Right atrium auricular region (tissue), 2 donors: Measurements from ENCODE around the gene ZNF800. TPM values are rescaled to one million over a fixed set of nuclear protein-coding genes. Genes with fewer than 3 reads are reported as not detected.

Experiments
- DNase-seq: peaks from one replicate; pipeline ENCODE4 v3.0.0-alpha.2; 2019; ENCODE audit warnings: low spot score
- H3K27ac ChIP-seq, 2 donors: fragments of 200-600 bp; sonication (generic); 1 replicate in 1 of 2; 2 replicates in 1 of 2; pipeline ENCODE4 v1.5.1; 2016 to 2019
- H3K27me3 ChIP-seq, 2 donors: fragments of 200-600 bp; sonication (generic); one replicate each; pipeline versions ENCODE4 v1.5.1 to v1.6.0; 2017 to 2019
- H3K36me3 ChIP-seq: fragments of 200-600 bp; sonication (generic); one replicate; pipeline ENCODE4 v1.5.1; 2016
- H3K4me1 ChIP-seq, 2 donors: fragments of 200-600 bp; sonication (generic); one replicate each; pipeline versions ENCODE4 v1.5.1 to v1.6.0; 2017 to 2019
- H3K4me3 ChIP-seq, 2 donors: fragments of 200-600 bp; sonication (generic); 1 replicate in 1 of 2; 2 replicates in 1 of 2; pipeline ENCODE4 v1.5.1; 2017 to 2019; ENCODE audit warnings: mild to moderate bottlenecking in 1 of 2, moderate library complexity in 1 of 2
- H3K9me3 ChIP-seq, 2 donors: fragments of 200-600 bp; sonication (generic); one replicate each; pipeline ENCODE4 v1.5.1; 2019
- total RNA-seq, 2 donors: library from RNA; depleted of rRNA; stranded (reverse); fragments of >200 nt; gene quantifications; one replicate each; pipeline ENCODE4 v1.1.0, GENCODE V29; 2016
- TF ChIP-seq, protein P1 (sequence below), 2 donors: fragments of 200-600 bp; sonication (generic); IDR thresholded peaks; one replicate each; pipeline ENCODE4 v1.5.1; 2019; ENCODE audit warnings: antibody characterized with exemption in 2 of 2

The ZNF800 gene
- total RNA-seq, 2 donors from 2014 or later = 23.3 to 24.9 TPM

DNA sequence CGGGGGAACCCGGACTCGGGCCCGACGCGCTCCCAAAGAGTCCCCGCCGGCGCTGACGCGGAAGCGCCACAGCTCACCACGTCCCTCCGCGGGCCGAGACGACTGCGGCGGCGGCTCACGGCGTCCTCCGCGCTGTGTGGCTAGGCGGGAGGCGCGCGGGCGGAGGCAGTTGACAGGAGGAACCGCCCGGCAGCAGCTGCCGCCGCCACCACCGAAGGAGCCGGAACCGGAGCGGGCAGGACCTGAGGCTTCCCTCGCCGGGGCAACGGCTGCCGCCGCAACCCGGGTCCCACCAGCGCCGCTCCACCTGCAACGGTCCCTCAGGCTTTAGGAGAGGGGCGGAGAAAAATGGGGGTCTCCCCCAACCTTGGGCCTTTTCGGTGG lies 334 bp downstream of the ZNF800 start:
- no peak for DNase-seq
- H3K4me1 ChIP-seq = peaks cover 0 to 29% of the 10 kb centered on the region in 2 donors
- peaks cover 3% of the 10 kb centered on the region for H3K36me3 ChIP-seq

DNA sequence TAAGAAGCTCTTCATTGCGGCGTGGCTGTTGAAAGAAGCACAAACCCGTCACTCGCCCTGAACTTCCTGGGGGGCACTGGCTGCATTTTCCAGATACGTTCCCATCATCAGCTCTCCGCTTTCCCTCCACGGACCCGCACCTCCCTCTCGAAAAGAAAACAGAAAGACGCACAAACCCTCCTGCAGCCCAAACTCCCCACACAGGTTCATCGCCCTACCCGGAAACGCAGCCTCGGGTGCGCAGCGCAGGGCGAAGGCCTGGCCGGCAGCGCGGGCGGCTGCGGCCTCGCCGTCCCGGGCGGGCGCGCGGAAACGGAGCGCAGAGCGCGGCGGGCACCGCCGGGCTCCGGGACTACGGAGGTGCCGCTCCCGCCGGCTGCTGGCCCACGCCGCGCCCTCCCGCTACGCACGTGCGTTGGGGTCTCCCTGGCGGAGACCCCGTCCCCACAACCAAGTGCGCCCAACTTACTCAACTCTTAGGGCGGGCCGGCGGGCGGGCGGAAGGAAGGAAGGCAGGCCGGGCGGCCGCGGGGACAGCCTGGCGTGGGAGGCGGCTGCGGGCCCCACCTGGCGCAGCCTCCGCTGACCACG lies 822 bp downstream of the ZNF800 start:
- peaks cover 0 to 29% of the 10 kb centered on the region in 2 donors for H3K4me1 ChIP-seq
- H3K27me3 ChIP-seq = no peaks in the 10 kb centered on the region
- peaks cover 3% of the 10 kb centered on the region for H3K36me3 ChIP-seq
- DNase-seq = peak; percentile 58
- TF ChIP-seq, protein P1, sequence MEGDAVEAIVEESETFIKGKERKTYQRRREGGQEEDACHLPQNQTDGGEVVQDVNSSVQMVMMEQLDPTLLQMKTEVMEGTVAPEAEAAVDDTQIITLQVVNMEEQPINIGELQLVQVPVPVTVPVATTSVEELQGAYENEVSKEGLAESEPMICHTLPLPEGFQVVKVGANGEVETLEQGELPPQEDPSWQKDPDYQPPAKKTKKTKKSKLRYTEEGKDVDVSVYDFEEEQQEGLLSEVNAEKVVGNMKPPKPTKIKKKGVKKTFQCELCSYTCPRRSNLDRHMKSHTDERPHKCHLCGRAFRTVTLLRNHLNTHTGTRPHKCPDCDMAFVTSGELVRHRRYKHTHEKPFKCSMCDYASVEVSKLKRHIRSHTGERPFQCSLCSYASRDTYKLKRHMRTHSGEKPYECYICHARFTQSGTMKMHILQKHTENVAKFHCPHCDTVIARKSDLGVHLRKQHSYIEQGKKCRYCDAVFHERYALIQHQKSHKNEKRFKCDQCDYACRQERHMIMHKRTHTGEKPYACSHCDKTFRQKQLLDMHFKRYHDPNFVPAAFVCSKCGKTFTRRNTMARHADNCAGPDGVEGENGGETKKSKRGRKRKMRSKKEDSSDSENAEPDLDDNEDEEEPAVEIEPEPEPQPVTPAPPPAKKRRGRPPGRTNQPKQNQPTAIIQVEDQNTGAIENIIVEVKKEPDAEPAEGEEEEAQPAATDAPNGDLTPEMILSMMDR (IDR thresholded peaks at IDR 0.05) = no peak
- peak overlapping the region; percentile 93 to 95 for H3K27ac ChIP-seq
- peak overlapping the region; percentile 97 to 98 for H3K4me3 ChIP-seq
- H3K9me3 ChIP-seq = no peaks in the 10 kb centered on the region

More for the DNA sequence above, 334 bp downstream of the ZNF800 start:
- Histone ChIP-seq H3K9me3 (no peaks in the 10 kb centered on the region), H3K27me3 (no peaks in the 10 kb centered on the region), H3K4me3 (peak overlapping the region; percentile 97 to 98), H3K27ac (peak overlapping the region; percentile 93 to 95)
- TF ChIP-seq, protein P1 (IDR thresholded peaks at IDR 0.05) = no peak

DNA sequence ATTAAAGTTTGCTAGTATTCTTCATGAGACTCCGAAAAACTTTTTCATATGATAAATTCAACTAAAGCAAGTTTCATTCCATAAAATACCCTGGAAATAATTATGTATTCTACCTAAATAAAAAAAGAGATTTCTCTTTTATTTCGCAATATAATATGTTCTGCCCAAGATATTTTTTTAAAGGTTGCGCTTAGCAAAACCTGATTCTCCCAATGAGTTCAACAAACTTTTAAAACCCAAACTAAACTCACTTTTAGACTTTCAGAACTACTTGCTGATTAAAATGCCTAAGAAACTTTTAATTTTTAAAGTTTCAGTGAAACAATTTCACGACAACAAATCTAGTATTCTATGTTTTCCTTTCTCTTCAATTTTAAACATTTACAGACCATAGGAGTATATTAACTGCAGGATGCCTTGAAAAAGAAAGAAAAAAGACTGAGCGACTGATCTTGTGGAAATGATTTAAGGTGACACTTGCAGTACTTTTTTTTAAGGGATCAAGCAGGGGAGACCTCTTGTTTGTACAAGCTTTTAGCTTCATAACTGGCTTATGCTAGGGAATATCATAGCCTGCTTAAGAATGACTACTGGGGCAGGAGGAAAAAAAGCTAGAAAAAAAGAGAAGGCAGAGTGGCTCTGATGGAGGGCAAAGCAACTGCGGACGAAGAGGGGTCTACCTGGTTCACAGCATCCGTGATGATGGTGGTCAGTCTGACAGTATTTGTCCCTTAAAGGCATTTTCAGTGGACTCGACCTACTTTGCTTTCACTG lies 1.5 kb downstream of the ZNF800 start:
- TF ChIP-seq, protein P1 (IDR thresholded peaks at IDR 0.05) = no peak
- peaks cover 3% of the 10 kb centered on the region for H3K36me3 ChIP-seq
- no peak for DNase-seq
- peaks cover 0 to 29% of the 10 kb centered on the region in 2 donors for H3K4me1 ChIP-seq
- no peaks in the 10 kb centered on the region for H3K27me3 ChIP-seq
- H3K27ac ChIP-seq = peak overlapping the region in 1 of 2 donors; percentile 95
- no peaks in the 10 kb centered on the region for H3K9me3 ChIP-seq
- peak overlapping the region; percentile 97 to 98 for H3K4me3 ChIP-seq

DNA sequence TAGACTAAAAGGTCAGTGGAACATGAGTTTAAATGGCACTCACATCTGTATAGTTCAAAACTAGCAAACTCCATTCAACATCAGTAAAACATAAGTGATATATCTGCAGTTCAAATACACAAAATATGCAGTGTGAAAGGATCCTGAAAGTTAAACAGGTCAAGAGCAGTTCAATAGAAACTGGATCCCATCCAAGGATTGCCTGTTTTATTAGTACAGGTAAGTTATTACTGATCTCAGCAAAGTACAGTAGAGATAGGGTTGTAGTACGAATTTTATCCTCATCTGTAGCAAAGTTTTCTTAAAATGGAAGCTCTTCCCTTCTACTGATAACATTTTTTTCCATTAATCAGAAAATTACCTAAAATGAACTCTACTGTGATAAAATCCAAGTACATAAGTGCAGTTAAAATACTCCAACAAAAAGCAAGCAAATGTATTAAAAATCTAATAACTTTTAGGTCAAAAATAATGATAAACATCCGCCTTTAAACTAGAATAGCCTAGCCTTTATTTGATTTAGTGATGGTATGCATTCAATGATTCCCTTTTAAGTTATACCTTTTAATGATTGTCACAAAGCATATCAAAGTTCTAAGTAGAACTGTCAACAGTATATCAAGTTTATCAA lies 2.2 kb downstream of the ZNF800 start:
- no peaks in the 10 kb centered on the region for H3K9me3 ChIP-seq
- H3K4me1 ChIP-seq = peaks cover 0 to 29% of the 10 kb centered on the region in 2 donors
- DNase-seq = no peak
- TF ChIP-seq, protein P1 (IDR thresholded peaks at IDR 0.05) = no peak
- H3K4me3 ChIP-seq = no peak overlapping the region
- no peak overlapping the region for H3K27ac ChIP-seq
- H3K36me3 ChIP-seq = peaks cover 3% of the 10 kb centered on the region
- no peaks in the 10 kb centered on the region for H3K27me3 ChIP-seq

DNA sequence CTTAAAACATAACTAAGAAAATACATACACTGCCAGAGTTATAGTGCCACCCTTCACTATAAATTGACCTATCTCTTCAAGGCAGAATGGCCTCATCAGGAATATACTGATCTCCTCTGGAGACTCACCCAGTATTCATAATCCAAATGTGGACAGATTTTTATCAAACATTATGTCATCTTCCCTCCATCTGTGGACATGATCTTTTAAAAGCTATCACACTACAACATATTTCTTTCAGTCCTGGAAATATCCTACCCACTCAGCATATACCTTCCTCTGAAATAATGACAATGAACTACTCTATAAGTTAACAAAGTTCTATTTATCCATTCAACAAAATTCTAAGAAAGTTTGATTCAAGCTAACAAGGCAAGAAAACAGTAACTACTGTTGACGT lies 3.2 kb downstream of the ZNF800 start:
- Histone ChIP-seq H3K9me3 (no peaks in the 10 kb centered on the region), H3K36me3 (peaks cover 3% of the 10 kb centered on the region), H3K4me1 (peaks cover 0 to 29% of the 10 kb centered on the region in 2 donors), H3K27ac (no peak overlapping the region), H3K27me3 (no peaks in the 10 kb centered on the region), H3K4me3 (no peak overlapping the region)
- no peak for DNase-seq
- TF ChIP-seq, protein P1 (IDR thresholded peaks at IDR 0.05) = no peak
